HG03097 (cell line): ENCODE data around the gene TEX11.
"Not testable (repeated sequence)": the region's sequence is repeated elsewhere in the genome, so short reads cannot be mapped to it uniquely, and the experiment has no call there.

Experiments
- ATAC-seq: cut with Tn5 transposase; IDR thresholded peaks from one replicate; pipeline ENCODE4 v1.9.1; 2021; ENCODE audit not compliant: unreplicated experiment, low FRiP score

Gene TEX11

DNA sequence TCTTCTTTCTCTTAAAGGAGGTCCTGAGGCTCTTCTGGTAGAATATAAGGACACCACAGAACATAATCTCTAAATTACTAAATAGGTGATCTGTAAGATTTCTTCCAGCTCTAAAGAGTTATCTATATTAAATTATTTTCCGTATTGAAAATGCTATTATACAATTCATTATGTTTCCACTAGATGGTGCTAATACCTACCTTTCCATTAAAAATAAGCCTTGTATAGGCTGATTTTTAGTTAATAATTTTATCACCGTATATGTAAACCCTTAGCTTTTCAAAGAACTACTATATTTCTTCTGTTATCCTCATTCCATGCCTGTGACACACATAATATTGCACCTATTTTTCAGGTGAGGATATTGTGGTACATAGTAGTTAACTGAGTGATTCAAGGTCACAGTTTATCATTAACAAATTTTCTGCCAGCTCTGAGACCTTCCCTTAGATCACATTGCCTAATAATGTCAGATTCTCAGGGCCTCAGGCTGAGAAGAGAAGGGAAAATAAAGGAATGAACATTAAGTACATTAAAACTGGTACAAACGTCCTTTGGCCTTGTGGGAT, 138.8 kb downstream of the TEX11 start:
- no peak for ATAC-seq

DNA sequence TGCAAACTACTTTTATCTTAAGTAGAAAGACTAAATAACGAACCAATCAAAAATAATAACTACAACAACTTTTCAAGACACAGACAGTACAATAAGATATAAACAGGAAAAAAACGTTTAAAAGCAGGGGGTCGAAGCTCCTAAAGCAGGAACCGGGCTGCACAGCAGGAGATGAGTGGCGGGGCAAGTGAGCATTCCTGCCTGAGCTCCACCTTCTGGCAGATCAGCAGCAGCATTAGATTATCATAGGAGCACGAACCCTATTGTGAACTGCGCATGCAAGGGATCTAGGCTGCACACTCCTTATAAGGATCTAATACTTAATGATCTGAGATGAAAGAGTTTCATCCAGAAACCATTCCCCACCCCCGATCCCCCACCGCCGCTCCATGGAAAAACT, 146.2 kb downstream of the TEX11 start:
- ATAC-seq: no peak

DNA sequence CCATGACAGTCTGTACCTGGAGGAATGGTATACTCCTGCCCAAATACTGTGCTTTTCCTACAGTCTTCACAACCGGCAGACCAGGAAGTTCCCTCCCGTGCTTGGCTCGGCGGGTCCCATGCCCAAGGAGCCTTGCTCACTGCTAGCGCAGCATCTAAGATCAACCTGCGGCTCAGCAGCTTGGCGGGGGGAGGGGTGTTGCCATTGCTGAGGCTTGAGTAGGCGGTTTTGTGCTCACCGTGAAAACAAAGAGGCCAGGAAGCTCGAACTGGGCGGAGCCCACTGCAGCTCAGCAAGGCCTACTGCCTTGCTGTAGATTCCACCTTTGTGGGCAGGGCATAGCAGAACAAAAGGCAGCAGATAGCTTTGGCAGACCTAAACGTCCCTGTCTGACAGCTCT, 152.7 kb downstream of the TEX11 start:
- no peak for ATAC-seq

- ATAC-seq: no peak
Measured at GRCh38 chrX:70754169-70754848, 154.2 kb downstream of the TEX11 start.

DNA sequence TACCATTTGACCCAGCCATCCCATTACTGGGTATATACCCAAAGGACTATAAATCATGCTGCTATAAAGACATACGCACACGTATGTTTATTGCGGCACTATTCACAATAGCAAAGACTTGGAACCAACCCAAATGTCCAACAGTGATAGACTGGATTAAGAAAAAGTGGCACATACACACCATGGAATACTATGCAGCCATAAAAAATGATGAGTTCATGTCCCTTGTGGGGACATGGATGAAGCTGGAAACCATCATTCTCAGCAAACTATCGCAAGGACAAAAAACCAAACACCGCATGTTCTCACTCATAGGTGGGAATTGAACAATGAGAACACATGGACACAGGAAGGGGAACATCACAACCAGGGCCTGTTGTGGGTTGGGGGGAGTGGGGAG, 174.7 kb downstream of the TEX11 start:
- ATAC-seq: not testable (repeated sequence)

- ATAC-seq: not testable (repeated sequence)
Measured at GRCh38 chrX:70727961-70728360, 180.6 kb downstream of the TEX11 start.

DNA sequence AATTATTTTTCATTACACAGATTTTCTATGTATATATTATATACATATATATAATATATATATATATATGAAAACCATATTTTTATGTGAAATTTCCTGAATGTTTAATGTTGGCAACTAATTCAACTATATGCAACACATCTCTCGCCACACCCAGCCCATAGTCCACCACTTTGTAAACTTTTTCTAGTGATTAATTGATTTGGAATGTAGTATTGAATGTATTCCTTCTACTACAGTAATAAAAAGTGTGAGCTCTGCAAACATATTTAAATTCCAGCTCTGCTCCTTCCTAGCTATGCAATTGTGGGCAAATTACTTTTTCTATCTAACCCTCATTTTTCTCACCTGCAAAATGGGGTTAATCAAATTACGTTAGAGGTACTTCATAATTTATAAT, 187.8 kb downstream of the TEX11 start:
- no peak for ATAC-seq

- not testable (repeated sequence) for ATAC-seq
Measured at GRCh38 chrX:70711336-70711735, 197.2 kb downstream of the TEX11 start.

DNA sequence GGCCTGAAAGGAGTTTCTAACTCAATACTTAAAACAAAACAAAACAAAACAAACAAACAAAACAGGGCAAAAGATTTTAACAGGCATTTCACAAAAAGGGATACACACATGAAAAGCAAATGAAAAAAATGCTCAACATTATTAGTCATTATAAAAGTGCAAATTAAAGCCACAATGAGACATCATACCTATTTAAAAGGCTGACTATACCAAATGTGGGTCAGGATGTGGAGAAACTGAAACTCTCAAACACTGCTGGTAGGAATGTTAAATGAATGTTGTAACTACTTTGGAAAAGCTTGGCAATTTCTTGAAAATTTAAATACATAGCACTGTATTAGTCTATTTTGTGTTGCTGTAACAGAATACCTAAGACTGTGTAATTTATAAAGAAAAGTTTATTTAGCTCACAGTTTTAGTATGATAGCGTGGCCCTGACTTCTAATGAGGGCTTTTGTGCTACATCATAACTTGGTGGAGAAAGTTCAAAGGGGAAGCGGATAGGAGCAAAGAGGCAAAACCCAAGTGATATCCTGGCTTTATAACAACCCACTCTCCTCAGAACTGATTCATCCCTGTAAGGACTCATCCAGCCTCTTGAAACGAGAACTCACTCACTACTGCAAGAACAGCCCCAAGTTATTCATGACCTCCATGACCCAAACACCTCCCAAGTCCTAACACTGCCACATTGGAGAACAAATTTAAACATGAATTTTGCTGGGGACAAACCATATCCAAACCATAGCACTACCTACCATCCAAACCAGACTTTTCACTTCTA, 214.0 kb downstream of the TEX11 start:
- ATAC-seq: no peak

- ATAC-seq: not testable (repeated sequence)
Measured at GRCh38 chrX:70679455-70679854, 229.1 kb downstream of the TEX11 start.

DNA sequence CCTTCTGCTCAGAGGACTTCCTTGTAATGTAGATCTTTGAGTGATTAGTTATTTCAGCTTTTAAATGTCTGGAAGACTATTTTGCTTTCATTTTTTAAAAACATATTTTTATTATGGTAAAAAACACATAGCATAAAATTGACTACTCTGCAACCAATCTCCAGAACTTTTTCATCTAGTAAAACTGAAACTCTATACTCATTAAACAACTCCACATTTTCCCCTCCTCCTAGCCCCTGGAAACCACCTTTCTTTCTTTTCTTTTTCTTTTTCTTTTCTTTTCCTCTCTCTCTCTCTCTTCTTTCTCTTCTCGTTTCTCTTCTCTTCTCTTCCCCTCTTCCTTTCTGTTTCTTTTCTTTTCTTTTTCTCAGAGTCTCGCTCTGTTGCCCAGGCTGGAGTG, 233.2 kb downstream of the TEX11 start:
- ATAC-seq: no peak

DNA sequence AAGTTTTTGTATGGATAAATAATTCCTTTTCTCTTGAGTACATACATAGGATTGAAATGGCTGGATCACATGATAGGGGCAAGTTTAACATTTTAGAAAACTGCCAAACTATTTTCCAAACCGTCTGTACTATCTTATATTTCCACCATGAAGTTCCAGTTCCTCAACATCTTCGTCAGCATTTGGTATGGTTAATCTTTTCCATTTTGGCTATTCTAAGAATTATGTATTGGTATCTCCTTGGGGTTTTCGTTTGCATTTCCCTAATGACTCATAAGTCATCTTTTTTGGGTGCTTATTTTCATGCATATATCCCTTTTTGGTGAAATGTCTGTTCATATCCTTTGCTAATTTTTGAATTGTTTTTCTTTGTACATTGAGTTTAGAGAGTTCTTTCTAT, 236.2 kb downstream of the TEX11 start:
- no peak for ATAC-seq

DNA sequence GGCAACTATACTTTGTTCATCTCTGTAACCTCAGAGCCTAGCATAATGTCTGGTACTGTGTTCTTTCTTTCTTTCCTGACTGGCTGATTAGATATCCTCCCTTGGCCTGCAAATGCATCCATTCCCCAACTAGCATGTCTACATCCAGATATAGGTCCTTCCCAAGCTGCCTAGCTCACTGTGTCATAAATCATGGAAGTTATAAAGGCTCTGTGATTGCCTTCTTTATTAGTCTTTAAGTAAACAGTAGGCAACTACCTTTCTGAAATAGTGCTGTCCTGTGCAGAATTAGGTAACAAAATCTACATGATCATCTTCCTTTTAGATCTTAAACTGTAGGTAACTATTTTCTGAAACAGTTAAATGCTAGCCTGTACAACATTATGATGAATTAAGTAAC, 239.4 kb downstream of the TEX11 start:
- no peak for ATAC-seq

DNA sequence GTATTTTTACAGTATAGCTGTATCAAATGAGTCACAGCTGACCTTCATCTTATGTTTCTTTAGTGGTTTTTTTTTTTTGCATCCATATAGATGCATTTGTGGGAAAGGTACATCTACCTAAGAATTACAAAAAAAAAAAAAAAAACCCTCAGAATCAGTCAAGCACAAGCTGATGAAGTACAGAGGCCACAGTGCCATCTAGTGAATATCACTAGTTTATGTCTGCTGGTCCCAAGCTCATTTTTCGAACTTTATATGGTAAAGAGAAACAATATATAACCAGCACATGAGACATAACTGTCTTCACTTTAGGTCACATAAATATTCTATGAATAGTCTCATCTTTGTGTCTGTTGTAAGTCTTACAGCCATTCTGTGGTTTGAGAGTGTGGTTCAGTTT, 243.8 kb downstream of the TEX11 start:
- ATAC-seq: no peak

DNA sequence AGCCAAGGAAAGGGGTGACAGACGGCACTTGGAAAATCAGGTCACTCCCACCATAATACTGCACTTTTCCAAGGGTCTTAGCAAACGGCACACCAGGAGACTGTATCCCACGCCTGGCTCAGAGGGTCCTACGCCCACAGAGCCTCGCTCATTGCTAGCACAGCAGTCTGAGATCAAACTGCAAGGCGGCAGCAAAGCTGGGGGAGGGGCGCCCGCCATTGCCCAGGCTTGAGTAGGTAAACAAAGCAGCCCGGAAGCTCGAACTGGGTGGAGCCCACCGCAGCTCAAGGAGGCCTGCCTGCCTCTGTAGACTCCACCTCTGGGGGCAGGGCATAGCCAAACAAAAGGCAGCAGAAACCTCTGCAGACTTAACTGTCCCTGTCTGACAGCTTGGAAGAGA, 247.4 kb downstream of the TEX11 start:
- not testable (repeated sequence) for ATAC-seq

DNA sequence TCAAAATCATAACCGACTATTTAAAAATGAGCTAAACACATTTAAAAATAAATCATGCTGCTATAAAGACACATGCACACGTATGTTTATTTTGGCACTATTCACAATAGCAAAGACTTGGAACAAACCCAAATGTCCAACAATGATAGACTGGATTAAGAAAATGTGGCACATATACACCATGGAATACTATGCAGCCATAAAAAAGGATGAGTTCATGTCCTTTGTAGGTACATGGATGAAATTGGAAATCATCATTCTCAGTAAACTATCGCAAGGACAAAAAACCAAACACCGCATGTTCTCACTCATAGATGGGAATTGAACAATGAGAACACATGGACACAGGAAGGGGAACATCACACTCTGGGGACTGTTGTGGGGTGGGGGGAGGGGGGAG, 251.0 kb downstream of the TEX11 start:
- not testable (repeated sequence) for ATAC-seq

DNA sequence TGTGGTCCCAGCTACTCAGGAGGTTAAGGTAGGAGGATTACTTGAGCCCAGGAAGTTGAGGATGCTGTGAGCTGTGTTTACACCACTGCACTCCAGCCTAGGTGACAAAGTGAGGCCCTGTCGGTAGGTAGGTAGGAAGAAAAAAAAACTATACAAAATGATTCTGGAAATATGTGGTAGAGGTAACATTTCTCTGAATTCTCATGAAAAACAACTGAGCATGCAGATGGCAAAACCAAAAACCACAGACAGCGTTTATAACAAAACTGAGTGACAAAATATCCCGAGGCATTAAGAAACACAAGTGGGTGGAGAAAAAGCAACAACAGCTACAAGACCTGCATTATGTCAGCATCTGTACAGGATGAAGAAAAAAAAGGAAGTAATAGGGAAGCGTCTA, 252.2 kb downstream of the TEX11 start:
- ATAC-seq: no peak

- not testable (repeated sequence) for ATAC-seq
Measured at GRCh38 chrX:70647910-70648309, 260.6 kb downstream of the TEX11 start.

- no peak for ATAC-seq
Measured at GRCh38 chrX:70636218-70636617, 272.3 kb downstream of the TEX11 start.

DNA sequence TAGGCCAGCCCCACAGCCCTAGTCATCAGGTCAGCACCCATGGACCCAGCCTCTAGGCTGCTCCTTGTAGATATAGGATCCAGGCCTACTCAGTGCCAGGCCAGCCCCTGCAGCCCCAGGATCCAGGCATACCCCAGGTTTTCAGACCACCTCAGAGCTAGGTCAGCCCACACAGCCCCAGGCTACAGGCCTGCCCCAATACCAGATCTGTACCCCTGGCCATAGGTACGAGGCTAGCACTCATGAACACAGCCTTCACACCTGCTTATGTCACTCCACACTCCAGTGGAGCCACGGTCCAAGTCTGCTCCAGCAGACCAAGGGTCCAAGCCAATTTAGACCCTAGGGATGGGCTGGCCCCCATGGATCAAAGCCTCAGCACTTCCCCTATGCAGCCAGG, 272.8 kb downstream of the TEX11 start:
- no peak for ATAC-seq

- ATAC-seq: no peak
Measured at GRCh38 chrX:70635227-70635626, 273.3 kb downstream of the TEX11 start.

DNA sequence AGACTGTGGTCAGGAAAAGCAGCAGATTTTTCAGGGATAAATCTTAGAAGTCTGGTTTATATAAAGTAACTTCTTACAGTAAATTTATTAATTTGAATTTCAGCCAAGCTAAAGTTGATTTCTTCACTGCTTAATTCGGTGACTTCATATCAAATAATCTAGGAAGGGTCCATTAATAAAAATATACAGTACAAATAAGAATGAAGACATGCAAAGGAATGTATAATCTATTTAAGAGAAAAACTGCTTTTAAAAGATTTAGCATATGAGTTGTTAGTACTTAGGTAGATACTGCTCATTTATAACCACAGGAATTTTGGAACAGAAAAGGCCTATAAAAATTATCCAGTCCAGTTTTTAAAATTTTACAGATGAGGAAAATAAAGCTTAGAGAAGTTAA, 286.8 kb downstream of the TEX11 start:
- ATAC-seq: no peak
